Measurements from ENCODE around the gene SACM1L.

SACM1L gene

GRCh38 chr3:45716790-45717336, 27.7 kb downstream of the SACM1L start:
- no peak for DNase-seq
- Mint-ChIP-seq H3K4me3 (no peak overlapping the region), H3K27me3 (no peaks in the 10 kb centered on the region), H3K36me3 (peaks cover 49% of the 10 kb centered on the region), H3K27ac (no peak overlapping the region), H3K9me3 (no peaks in the 10 kb centered on the region), H3K4me1 (no peaks in the 10 kb centered on the region)
- CTCF ChIA-PET, result no interaction called here

GRCh38 chr3:45719655-45720487, 30.7 kb downstream of the SACM1L start:
- Mint-ChIP-seq H3K27me3 (no peaks in the 10 kb centered on the region), H3K9me3 (no peaks in the 10 kb centered on the region), H3K27ac (no peak overlapping the region), H3K4me3 (no peak overlapping the region), H3K36me3 (peaks cover 60% of the 10 kb centered on the region), H3K4me1 (no peaks in the 10 kb centered on the region)
- DNase-seq, result no peak
- CTCF ChIA-PET, result interaction anchor here (1.1 kb wide), 1 partner anchor 174 kb away, joined by 3 read pairs; no protein-coding TSS in a partner anchor

GRCh38 chr3:45724911-45725310, 35.7 kb downstream of the SACM1L start:
- no peaks in the 10 kb centered on the region for H3K9me3 Mint-ChIP-seq
- CTCF ChIA-PET, result no interaction called here

GRCh38 chr3:45729614-45730013, 40.4 kb downstream of the SACM1L start:
- Mint-ChIP-seq H3K27me3 (no peaks in the 10 kb centered on the region), H3K9me3 (no peaks in the 10 kb centered on the region), H3K4me3 (no peak overlapping the region), H3K4me1 (peaks cover 5% of the 10 kb centered on the region), H3K27ac (no peak overlapping the region), H3K36me3 (peaks cover 64% of the 10 kb centered on the region)
- CTCF ChIA-PET, result no interaction called here
- no peak for DNase-seq

More at GRCh38 chr3:45724911-45725310, 35.7 kb downstream of the SACM1L start:
- Mint-ChIP-seq H3K4me1 (peaks cover 5% of the 10 kb centered on the region), H3K36me3 (peaks cover 68% of the 10 kb centered on the region), H3K27me3 (no peaks in the 10 kb centered on the region), H3K4me3 (no peak overlapping the region), H3K27ac (no peak overlapping the region)
- DNase-seq, result no peak

- peaks cover 64% of the 10 kb centered on the region for H3K36me3 Mint-ChIP-seq
- CTCF ChIA-PET, result interaction anchor here (1.2 kb wide), 1 partner anchor 209 kb away, joined by 3 read pairs; no protein-coding TSS in a partner anchor
- H3K27ac Mint-ChIP-seq, result peak overlapping the region; percentile 12
- no peaks in the 10 kb centered on the region for H3K9me3 Mint-ChIP-seq
- DNase-seq, result no peak
- H3K27me3 Mint-ChIP-seq, result no peaks in the 10 kb centered on the region
- H3K4me3 Mint-ChIP-seq, result no peak overlapping the region
- peaks cover 5% of the 10 kb centered on the region for H3K4me1 Mint-ChIP-seq
Measured at GRCh38 chr3:45730409-45731154, 41.4 kb downstream of the SACM1L start.

- Mint-ChIP-seq H3K4me1 (peaks cover 15% of the 10 kb centered on the region), H3K27ac (no peak overlapping the region), H3K27me3 (no peaks in the 10 kb centered on the region), H3K4me3 (no peak overlapping the region), H3K9me3 (no peaks in the 10 kb centered on the region), H3K36me3 (peaks cover 71% of the 10 kb centered on the region)
- no peak for DNase-seq
- CTCF ChIA-PET, result interaction anchor here (1.0 kb wide), 1 partner anchor 203 kb away, joined by 3 read pairs; no protein-coding TSS in a partner anchor
Measured at GRCh38 chr3:45736707-45737106, 47.5 kb downstream of the SACM1L start.

- Mint-ChIP-seq H3K27me3 (no peaks in the 10 kb centered on the region), H3K9me3 (no peaks in the 10 kb centered on the region), H3K4me1 (peaks cover 20% of the 10 kb centered on the region), H3K27ac (peak overlapping the region; percentile 29), H3K4me3 (no peak overlapping the region), H3K36me3 (peaks cover 73% of the 10 kb centered on the region)
- DNase-seq, result no peak
- CTCF ChIA-PET, result no interaction called here
Measured at GRCh38 chr3:45737234-45737633, 48.0 kb downstream of the SACM1L start.

- Mint-ChIP-seq H3K4me1 (peaks cover 24% of the 10 kb centered on the region), H3K27ac (no peak overlapping the region), H3K9me3 (no peaks in the 10 kb centered on the region), H3K36me3 (peaks cover 68% of the 10 kb centered on the region), H3K4me3 (no peak overlapping the region), H3K27me3 (no peaks in the 10 kb centered on the region)
- DNase-seq, result no peak
- CTCF ChIA-PET, result no interaction called here
Measured at GRCh38 chr3:45739991-45740390, 50.8 kb downstream of the SACM1L start.

- H3K4me1 Mint-ChIP-seq, result peaks cover 24% of the 10 kb centered on the region
- CTCF ChIA-PET, result no interaction called here
- H3K36me3 Mint-ChIP-seq, result peaks cover 68% of the 10 kb centered on the region
- peak overlapping the region; percentile 64 for H3K27ac Mint-ChIP-seq
- H3K27me3 Mint-ChIP-seq, result no peaks in the 10 kb centered on the region
- DNase-seq, result no peak
- no peaks in the 10 kb centered on the region for H3K9me3 Mint-ChIP-seq
- H3K4me3 Mint-ChIP-seq, result no peak overlapping the region
Measured at GRCh38 chr3:45741247-45741646, 52.1 kb downstream of the SACM1L start.

GRCh38 chr3:45741742-45742460, 52.7 kb downstream of the SACM1L start:
- H3K27me3 Mint-ChIP-seq, result no peaks in the 10 kb centered on the region
- peaks cover 24% of the 10 kb centered on the region for H3K4me1 Mint-ChIP-seq
- peak overlapping the region; percentile 64 for H3K27ac Mint-ChIP-seq
- no peaks in the 10 kb centered on the region for H3K9me3 Mint-ChIP-seq
- H3K4me3 Mint-ChIP-seq, result no peak overlapping the region
- H3K36me3 Mint-ChIP-seq, result peaks cover 63% of the 10 kb centered on the region
- peak; percentile 43 for DNase-seq
- CTCF ChIA-PET, result no interaction called here

- peaks cover 24% of the 10 kb centered on the region for H3K4me1 Mint-ChIP-seq
- H3K9me3 Mint-ChIP-seq, result no peaks in the 10 kb centered on the region
- no peaks in the 10 kb centered on the region for H3K27me3 Mint-ChIP-seq
- CTCF ChIA-PET, result no interaction called here
- DNase-seq, result no peak
- H3K27ac Mint-ChIP-seq, result peak overlapping the region; percentile 64
- H3K36me3 Mint-ChIP-seq, result peaks cover 57% of the 10 kb centered on the region
- H3K4me3 Mint-ChIP-seq, result no peak overlapping the region
Measured at GRCh38 chr3:45742461-45743089, 53.4 kb downstream of the SACM1L start.

- DNase-seq, result no peak
- no peak overlapping the region for H3K27ac Mint-ChIP-seq
- CTCF ChIA-PET, result no interaction called here
- peaks cover 13% of the 10 kb centered on the region for H3K4me1 Mint-ChIP-seq
- no peaks in the 10 kb centered on the region for H3K27me3 Mint-ChIP-seq
- H3K4me3 Mint-ChIP-seq, result no peak overlapping the region
- no peaks in the 10 kb centered on the region for H3K9me3 Mint-ChIP-seq
- H3K36me3 Mint-ChIP-seq, result peaks cover 35% of the 10 kb centered on the region
Measured at GRCh38 chr3:45746165-45746776, 57.1 kb downstream of the SACM1L start.

GRCh38 chr3:45746777-45747622, 57.8 kb downstream of the SACM1L start:
- Mint-ChIP-seq H3K27ac (no peak overlapping the region), H3K36me3 (peaks cover 28% of the 10 kb centered on the region), H3K4me3 (no peak overlapping the region), H3K9me3 (no peaks in the 10 kb centered on the region), H3K4me1 (peaks cover 6% of the 10 kb centered on the region), H3K27me3 (no peaks in the 10 kb centered on the region)
- CTCF ChIA-PET, result interaction anchor here (1.1 kb wide), 1 partner anchor 631 kb away, joined by 3 read pairs; no protein-coding TSS in a partner anchor
- DNase-seq, result no peak

Data from activated naive CD4-positive, alpha-beta T cell treated with anti-CD3 and anti-CD28 coated beads, Interleukin-2, amount 10 ng/mL, durations not matched to agents 7 days and 5 days (primary cell).